Transverse colon (tissue), 4 donors: ENCODE measurements around the gene MRPS6.

ENCODE experiments used
- EP300 ChIP-seq: sonication (generic); formaldehyde crosslinking; IDR thresholded peaks from one replicate; pipeline ENCODE4 v1.6.1; 2017; ENCODE audit warnings: antibody characterized with exemption, low read depth
- POLR2A ChIP-seq: fragments of 450-650 bp; IDR thresholded peaks from one replicate; pipeline ENCODE4 v1.6.1; 2016; ENCODE audit warnings: antibody characterized with exemption, mild to moderate bottlenecking, moderate library complexity
- POLR2AphosphoS5 ChIP-seq, 3 donors: sonication (generic); formaldehyde crosslinking; IDR thresholded peaks; one replicate each; pipeline ENCODE4 v1.6.1; 2016; ENCODE audit warnings: antibody characterized with exemption in 3 of 3
- TF ChIP-seq, protein P1 (sequence below), 5 experiments: fragments of 200-600 bp in 3 of 5; fragments of 450-650 bp in 2 of 5; sonication (generic) in 3 of 5; IDR thresholded peaks; 1 replicate in 2 of 5; 2 replicates in 3 of 5; pipeline ENCODE4 v1.5.1; 2016 to 2017; ENCODE audit warnings: antibody characterized with exemption in 5 of 5, inconsistent platforms in 3 of 5, mild to moderate bottlenecking in 2 of 5, moderate library complexity in 1 of 5

DNA sequence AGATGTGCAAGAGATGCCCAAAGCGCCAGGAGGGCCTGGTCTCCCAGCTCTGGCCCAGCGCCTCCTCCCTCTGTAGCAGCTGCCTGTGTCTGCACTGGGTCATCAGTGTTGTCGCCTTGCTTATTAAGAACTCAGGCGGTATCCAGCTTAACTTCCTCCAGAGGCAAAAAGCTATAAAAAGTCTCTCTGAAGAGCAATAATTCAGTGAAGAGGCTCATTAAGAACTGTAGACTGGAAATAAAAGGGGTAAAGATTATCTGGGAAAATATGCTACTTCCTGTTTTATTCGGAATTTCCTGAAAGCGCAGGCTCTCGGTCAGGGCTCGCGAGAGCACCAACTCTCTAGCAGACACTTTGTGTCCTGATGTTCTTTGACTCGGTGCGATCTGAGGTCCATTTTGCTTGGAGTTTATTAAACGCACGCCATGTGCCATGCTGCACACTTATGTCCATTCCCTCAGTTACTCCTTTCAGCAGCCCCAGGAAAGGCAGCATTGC lies 70.4 kb downstream of the MRPS6 start:
- TF ChIP-seq, protein P1, sequence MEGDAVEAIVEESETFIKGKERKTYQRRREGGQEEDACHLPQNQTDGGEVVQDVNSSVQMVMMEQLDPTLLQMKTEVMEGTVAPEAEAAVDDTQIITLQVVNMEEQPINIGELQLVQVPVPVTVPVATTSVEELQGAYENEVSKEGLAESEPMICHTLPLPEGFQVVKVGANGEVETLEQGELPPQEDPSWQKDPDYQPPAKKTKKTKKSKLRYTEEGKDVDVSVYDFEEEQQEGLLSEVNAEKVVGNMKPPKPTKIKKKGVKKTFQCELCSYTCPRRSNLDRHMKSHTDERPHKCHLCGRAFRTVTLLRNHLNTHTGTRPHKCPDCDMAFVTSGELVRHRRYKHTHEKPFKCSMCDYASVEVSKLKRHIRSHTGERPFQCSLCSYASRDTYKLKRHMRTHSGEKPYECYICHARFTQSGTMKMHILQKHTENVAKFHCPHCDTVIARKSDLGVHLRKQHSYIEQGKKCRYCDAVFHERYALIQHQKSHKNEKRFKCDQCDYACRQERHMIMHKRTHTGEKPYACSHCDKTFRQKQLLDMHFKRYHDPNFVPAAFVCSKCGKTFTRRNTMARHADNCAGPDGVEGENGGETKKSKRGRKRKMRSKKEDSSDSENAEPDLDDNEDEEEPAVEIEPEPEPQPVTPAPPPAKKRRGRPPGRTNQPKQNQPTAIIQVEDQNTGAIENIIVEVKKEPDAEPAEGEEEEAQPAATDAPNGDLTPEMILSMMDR (IDR thresholded peaks at IDR 0.05), result no peak
- TF ChIP-seq EP300 (no peak), POLR2A (no peak), POLR2AphosphoS5 (IDR thresholded peaks at IDR 0.05) (no peak)
